GM12878 (cell line): ENCODE measurements around the gene TUT4.

Source experiments
- BMI1 ChIP-seq: fragments of 450-650 bp; IDR thresholded peaks from 2 replicates; pipeline ENCODE4 v1.6.1; 2016; ENCODE audit warnings: mild to moderate bottlenecking, moderate library complexity, borderline replicate concordance
- CBFB ChIP-seq: IDR thresholded peaks from 2 replicates; pipeline ENCODE4 v1.6.1; 2016; ENCODE audit warnings: antibody characterized with exemption, low read depth
- EED ChIP-seq: sonication (generic); IDR thresholded peaks from 2 replicates; pipeline ENCODE4 v1.6.1; 2016; ENCODE audit warnings: antibody characterized with exemption, low read depth
- NBN ChIP-seq: fragments of 450-650 bp; IDR thresholded peaks from 2 replicates; pipeline ENCODE4 v1.6.1; 2016
- NFYA ChIP-seq: IDR thresholded peaks from 2 replicates; pipeline ENCODE4 v1.6.1; 2011; ENCODE audit warnings: low read depth, mild to moderate bottlenecking, low read length, improper control_type of control experiment, borderline replicate concordance
- NFYB ChIP-seq: IDR thresholded peaks from 2 replicates; pipeline ENCODE4 v1.6.1; 2011; ENCODE audit warnings: low read depth, mild to moderate bottlenecking, low read length, improper control_type of control experiment, moderate library complexity; ENCODE audit not compliant: insufficient read depth
- SIN3A ChIP-seq: IDR thresholded peaks from 2 replicates; pipeline ENCODE4 v1.6.1; 2012; ENCODE audit warnings: low read depth, low read length, improper control_type of control experiment
- SUZ12 ChIP-seq: fragments of 200-600 bp; sonication (generic); IDR thresholded peaks from one replicate; pipeline ENCODE4 v1.6.1; 2018; ENCODE audit warnings: antibody characterized with exemption, mild to moderate bottlenecking; ENCODE audit not compliant: unreplicated experiment
- TARDBP ChIP-seq: IDR thresholded peaks from 2 replicates; pipeline ENCODE4 v1.6.1; 2016; ENCODE audit warnings: borderline replicate concordance
- TF ChIP-seq, protein P1 (sequence below), 3 experiments: IDR thresholded peaks in 2 of 3; conservative IDR thresholded peaks in 1 of 3; 2 replicates each; pipeline ENCODE4 v1.5.1; 2011; ENCODE audit warnings: low read depth in 3 of 3, low read length in 3 of 3, mild to moderate bottlenecking in 3 of 3, control low read depth in 2 of 3, moderate library complexity in 2 of 3, inconsistent platforms in 1 of 3, mixed read lengths in 1 of 3; ENCODE audit not compliant: control insufficient read depth in 2 of 3, insufficient read depth in 1 of 3; ENCODE audit errors: extremely low read depth in 1 of 3

DNA sequence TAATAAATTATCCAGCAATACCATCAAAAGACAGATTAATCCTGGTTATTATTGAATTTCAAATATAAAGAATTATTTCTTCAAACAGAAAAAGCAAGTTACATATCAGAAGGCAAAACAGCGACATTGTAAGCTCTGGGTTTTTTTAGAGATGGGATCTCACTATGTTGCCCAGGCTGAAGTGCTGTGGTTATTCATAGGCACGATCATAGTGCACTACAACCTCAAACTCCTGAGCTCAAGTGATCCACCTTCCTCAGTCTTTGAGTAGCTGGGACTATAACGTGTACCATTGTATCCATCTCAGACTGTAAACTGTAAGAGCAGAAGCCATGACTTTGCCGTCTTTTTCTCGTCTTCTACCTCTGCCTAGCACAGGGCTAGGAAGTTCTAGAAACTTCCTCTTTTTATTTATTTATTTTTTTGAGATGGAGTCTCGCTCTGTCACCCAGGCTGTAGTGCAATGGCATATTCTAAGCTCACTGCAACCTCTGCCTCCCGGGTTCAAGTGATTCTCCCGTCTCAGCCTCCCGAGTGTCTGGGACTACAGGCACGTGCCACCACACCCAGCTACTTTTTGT, 29.3 kb upstream of the TUT4 start:
- TF ChIP-seq NFYA (no peak), EED (no peak), NFYB (no peak), SIN3A (no peak), NBN (no peak), TARDBP (no peak), BMI1 (no peak), CBFB (no peak), SUZ12 (no peak)
- TF ChIP-seq, protein P1, sequence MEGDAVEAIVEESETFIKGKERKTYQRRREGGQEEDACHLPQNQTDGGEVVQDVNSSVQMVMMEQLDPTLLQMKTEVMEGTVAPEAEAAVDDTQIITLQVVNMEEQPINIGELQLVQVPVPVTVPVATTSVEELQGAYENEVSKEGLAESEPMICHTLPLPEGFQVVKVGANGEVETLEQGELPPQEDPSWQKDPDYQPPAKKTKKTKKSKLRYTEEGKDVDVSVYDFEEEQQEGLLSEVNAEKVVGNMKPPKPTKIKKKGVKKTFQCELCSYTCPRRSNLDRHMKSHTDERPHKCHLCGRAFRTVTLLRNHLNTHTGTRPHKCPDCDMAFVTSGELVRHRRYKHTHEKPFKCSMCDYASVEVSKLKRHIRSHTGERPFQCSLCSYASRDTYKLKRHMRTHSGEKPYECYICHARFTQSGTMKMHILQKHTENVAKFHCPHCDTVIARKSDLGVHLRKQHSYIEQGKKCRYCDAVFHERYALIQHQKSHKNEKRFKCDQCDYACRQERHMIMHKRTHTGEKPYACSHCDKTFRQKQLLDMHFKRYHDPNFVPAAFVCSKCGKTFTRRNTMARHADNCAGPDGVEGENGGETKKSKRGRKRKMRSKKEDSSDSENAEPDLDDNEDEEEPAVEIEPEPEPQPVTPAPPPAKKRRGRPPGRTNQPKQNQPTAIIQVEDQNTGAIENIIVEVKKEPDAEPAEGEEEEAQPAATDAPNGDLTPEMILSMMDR (IDR thresholded peaks at IDR 0.05 in 2 of 3, conservative IDR thresholded peaks at IDR 0.05 in 1 of 3; ENCODE audit: control insufficient read depth in 2 of 3, extremely low read depth in 1 of 3, insufficient read depth in 1 of 3, low read depth in 3 of 3, low read length in 3 of 3), result no peak
